Right atrium auricular region (tissue), 2 donors: ENCODE results near the gene COL11A2. TPM values are rescaled to one million over a fixed set of nuclear protein-coding genes. Genes with fewer than 3 reads are reported as not detected.

ENCODE experiments used
- DNase-seq: peaks from one replicate; pipeline ENCODE4 v3.0.0-alpha.2; 2019; ENCODE audit warnings: low spot score
- H3K27ac ChIP-seq, 2 donors: fragments of 200-600 bp; sonication (generic); 1 replicate in 1 of 2; 2 replicates in 1 of 2; pipeline ENCODE4 v1.5.1; 2016 to 2019
- H3K27me3 ChIP-seq, 2 donors: fragments of 200-600 bp; sonication (generic); one replicate each; pipeline versions ENCODE4 v1.5.1 to v1.6.0; 2017 to 2019
- H3K36me3 ChIP-seq: fragments of 200-600 bp; sonication (generic); one replicate; pipeline ENCODE4 v1.5.1; 2016
- H3K4me1 ChIP-seq, 2 donors: fragments of 200-600 bp; sonication (generic); one replicate each; pipeline versions ENCODE4 v1.5.1 to v1.6.0; 2017 to 2019
- H3K4me3 ChIP-seq, 2 donors: fragments of 200-600 bp; sonication (generic); 1 replicate in 1 of 2; 2 replicates in 1 of 2; pipeline ENCODE4 v1.5.1; 2017 to 2019; ENCODE audit warnings: mild to moderate bottlenecking in 1 of 2, moderate library complexity in 1 of 2
- H3K9me3 ChIP-seq, 2 donors: fragments of 200-600 bp; sonication (generic); one replicate each; pipeline ENCODE4 v1.5.1; 2019
- total RNA-seq, 2 donors: library from RNA; depleted of rRNA; stranded (reverse); fragments of >200 nt; gene quantifications; one replicate each; pipeline ENCODE4 v1.1.0, GENCODE V29; 2016
- TF ChIP-seq, protein P1 (sequence below), 2 donors: fragments of 200-600 bp; sonication (generic); IDR thresholded peaks; one replicate each; pipeline ENCODE4 v1.5.1; 2019; ENCODE audit warnings: antibody characterized with exemption in 2 of 2

Gene COL11A2
- total RNA-seq, 2 donors from 2014 or later, result 0.63 to 1.5 TPM

DNA sequence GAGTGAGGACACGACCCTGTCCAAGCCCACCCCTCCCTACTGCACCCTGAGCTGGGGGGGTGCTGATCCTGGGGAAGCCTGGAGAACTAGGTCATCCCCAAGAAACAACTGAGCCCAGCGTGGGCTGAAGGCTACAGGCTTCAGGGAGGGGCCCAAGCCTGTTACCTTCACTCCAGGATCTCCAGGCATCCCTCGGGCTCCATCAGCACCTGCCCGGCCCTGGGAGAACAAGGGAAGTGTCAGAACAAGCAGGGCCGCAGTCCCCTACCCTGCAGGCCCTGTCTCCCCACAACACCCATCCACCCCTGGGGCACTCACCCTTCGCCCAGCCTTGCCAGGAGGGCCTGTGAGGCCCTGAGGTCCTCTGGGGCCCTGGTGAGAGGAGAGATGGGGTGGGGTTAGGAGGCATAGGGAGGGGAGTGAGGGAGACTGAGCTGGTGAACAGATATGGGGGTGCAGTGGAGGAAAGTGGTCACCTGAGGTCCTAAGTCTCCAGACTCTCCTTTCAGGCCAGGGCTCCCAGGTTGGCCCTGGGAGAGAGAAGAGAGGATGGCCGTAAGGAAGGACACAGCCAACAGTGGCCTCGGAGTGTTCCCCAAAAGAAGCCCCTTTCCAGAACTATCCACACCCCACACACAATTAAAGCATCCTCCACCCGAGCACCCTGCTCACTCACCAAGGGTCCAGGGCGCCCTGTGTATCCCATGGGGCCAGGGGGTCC is 13.4 kb downstream of the COL11A2 start:
- Histone ChIP-seq H3K36me3 (no peaks in the 10 kb centered on the region), H3K9me3 (no peaks in the 10 kb centered on the region), H3K27me3 (no peaks in the 10 kb centered on the region), H3K27ac (no peak overlapping the region), H3K4me1 (no peaks in the 10 kb centered on the region), H3K4me3 (no peak overlapping the region)
- TF ChIP-seq, protein P1, sequence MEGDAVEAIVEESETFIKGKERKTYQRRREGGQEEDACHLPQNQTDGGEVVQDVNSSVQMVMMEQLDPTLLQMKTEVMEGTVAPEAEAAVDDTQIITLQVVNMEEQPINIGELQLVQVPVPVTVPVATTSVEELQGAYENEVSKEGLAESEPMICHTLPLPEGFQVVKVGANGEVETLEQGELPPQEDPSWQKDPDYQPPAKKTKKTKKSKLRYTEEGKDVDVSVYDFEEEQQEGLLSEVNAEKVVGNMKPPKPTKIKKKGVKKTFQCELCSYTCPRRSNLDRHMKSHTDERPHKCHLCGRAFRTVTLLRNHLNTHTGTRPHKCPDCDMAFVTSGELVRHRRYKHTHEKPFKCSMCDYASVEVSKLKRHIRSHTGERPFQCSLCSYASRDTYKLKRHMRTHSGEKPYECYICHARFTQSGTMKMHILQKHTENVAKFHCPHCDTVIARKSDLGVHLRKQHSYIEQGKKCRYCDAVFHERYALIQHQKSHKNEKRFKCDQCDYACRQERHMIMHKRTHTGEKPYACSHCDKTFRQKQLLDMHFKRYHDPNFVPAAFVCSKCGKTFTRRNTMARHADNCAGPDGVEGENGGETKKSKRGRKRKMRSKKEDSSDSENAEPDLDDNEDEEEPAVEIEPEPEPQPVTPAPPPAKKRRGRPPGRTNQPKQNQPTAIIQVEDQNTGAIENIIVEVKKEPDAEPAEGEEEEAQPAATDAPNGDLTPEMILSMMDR (IDR thresholded peaks at IDR 0.05), result no peak
- no peak for DNase-seq

GRCh38 chr6:33177552-33178446 is 14.5 kb downstream of the COL11A2 start:
- no peaks in the 10 kb centered on the region for H3K4me1 ChIP-seq
- no peak for DNase-seq
- H3K9me3 ChIP-seq, result no peaks in the 10 kb centered on the region
- no peaks in the 10 kb centered on the region for H3K27me3 ChIP-seq
- no peaks in the 10 kb centered on the region for H3K36me3 ChIP-seq
- no peak overlapping the region for H3K4me3 ChIP-seq
- H3K27ac ChIP-seq, result no peak overlapping the region
- TF ChIP-seq, protein P1 (IDR thresholded peaks at IDR 0.05), result no peak

DNA sequence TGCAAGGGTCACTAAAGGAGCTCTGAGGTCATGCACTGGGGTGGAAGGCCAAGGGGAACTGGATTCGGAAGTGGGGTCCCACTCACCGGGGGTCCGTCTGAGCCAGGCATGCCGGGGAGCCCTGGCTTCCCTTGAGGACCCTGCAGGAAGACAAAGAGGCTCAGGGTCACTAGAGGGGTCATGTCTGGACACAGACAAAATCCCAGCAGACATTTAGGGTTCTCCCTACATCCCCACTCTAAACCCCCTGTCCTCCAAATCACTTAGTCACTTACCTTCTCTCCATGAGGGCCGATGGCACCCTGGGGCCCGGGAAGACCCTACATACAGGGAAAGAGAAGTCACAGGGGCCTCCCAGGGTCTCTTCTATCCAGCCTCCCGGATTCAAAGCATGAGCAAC is 15.4 kb downstream of the COL11A2 start:
- no peak overlapping the region for H3K27ac ChIP-seq
- H3K9me3 ChIP-seq, result no peaks in the 10 kb centered on the region
- H3K27me3 ChIP-seq, result no peaks in the 10 kb centered on the region
- DNase-seq, result no peak
- H3K36me3 ChIP-seq, result no peaks in the 10 kb centered on the region
- H3K4me3 ChIP-seq, result no peak overlapping the region
- no peaks in the 10 kb centered on the region for H3K4me1 ChIP-seq
- TF ChIP-seq, protein P1 (IDR thresholded peaks at IDR 0.05), result no peak

GRCh38 chr6:33175436-33176069 is 16.7 kb downstream of the COL11A2 start:
- TF ChIP-seq, protein P1 (IDR thresholded peaks at IDR 0.05), result no peak
- H3K4me3 ChIP-seq, result no peak overlapping the region
- no peak overlapping the region for H3K27ac ChIP-seq
- no peak for DNase-seq
- no peaks in the 10 kb centered on the region for H3K9me3 ChIP-seq
- no peaks in the 10 kb centered on the region for H3K4me1 ChIP-seq
- no peaks in the 10 kb centered on the region for H3K36me3 ChIP-seq
- no peaks in the 10 kb centered on the region for H3K27me3 ChIP-seq

- no peaks in the 10 kb centered on the region for H3K4me1 ChIP-seq
- H3K9me3 ChIP-seq, result no peaks in the 10 kb centered on the region
- no peak for DNase-seq
- no peaks in the 10 kb centered on the region for H3K36me3 ChIP-seq
- TF ChIP-seq, protein P1 (IDR thresholded peaks at IDR 0.05), result no peak
- no peak overlapping the region for H3K4me3 ChIP-seq
- no peak overlapping the region for H3K27ac ChIP-seq
- H3K27me3 ChIP-seq, result no peaks in the 10 kb centered on the region
Measured at GRCh38 chr6:33174784-33175183, 17.5 kb downstream of the COL11A2 start.
